Measurements from ENCODE around the gene MRPL47. TPM values are rescaled to one million over a fixed set of nuclear protein-coding genes. Genes with fewer than 3 reads are reported as not detected.

Gene MRPL47
- total RNA-seq, 2 experiments from 2014 or later: 29.7 to 49.8 TPM

Other genes starting within 250 kb of the MRPL47 start
- 10 to 100 TPM in 1 of 2 experiments, 1 to 10 TPM in 1; 7.5 to 13.8 TPM for gene GNB4, start 153.2 kb downstream of the MRPL47 start, total RNA-seq
- gene ACTL6A, start 41.7 kb downstream of the MRPL47 start, total RNA-seq: 10 to 100 TPM; 80.1 to 92.7 TPM
- 10 to 100 TPM; 83.1 to 97.3 TPM for gene NDUFB5, start 156 bp upstream of the MRPL47 start, total RNA-seq
- gene USP13, start 48.4 kb upstream of the MRPL47 start, total RNA-seq: 10 to 100 TPM in 1 of 2 experiments, 1 to 10 TPM in 1; 9.5 to 13.3 TPM